HepG2 (cell line): Measurements from ENCODE around the gene SERINC5. TPM values are rescaled to one million over a fixed set of nuclear protein-coding genes. Genes with fewer than 3 reads are reported as not detected.

Source experiments
- HDAC2 ChIP-seq: sonication (generic); formaldehyde crosslinking; IDR thresholded peaks from 2 replicates; pipeline ENCODE4 v1.4.0; 2020; ENCODE audit warnings: missing genetic modification reagents
- STAG1 ChIP-seq: sonication (generic); formaldehyde crosslinking; IDR thresholded peaks from 2 replicates; pipeline ENCODE4 v1.4.0; 2020; ENCODE audit warnings: missing genetic modification reagents
- YEATS4 ChIP-seq: sonication (generic); formaldehyde crosslinking; IDR thresholded peaks from 2 replicates; pipeline ENCODE4 v1.4.0; 2020; ENCODE audit warnings: missing genetic modification reagents, borderline replicate concordance
- ZNF674 ChIP-seq: sonication (generic); formaldehyde crosslinking; IDR thresholded peaks from 2 replicates; pipeline ENCODE4 v1.5.0; 2020; ENCODE audit warnings: low read depth, mild to moderate bottlenecking, missing genetic modification reagents
- ZSCAN29 ChIP-seq: sonication (generic); formaldehyde crosslinking; conservative IDR thresholded peaks from 2 replicates; pipeline ENCODE4 v1.4.0; 2020; ENCODE audit warnings: mild to moderate bottlenecking, missing genetic modification reagents
- polyA plus RNA-seq, 8 experiments: library from polyadenylated mRNA; depleted of rRNA in 3 of 8; stranded (reverse) in 7 of 8; unstranded in 1 of 8; fragments of >200 nt; fragmentation: Illumina TruSeq in 4 of 8; extraction: Trizol in 4 of 8; gene quantifications; 2 replicates each; pipeline versions ENCODE4 v1.2.1 to v1.2.3, GENCODE V29; 2011 to 2016; ENCODE audit warnings: low read depth in 4 of 8, missing spikeins in 1 of 8, mixed read lengths in 1 of 8; ENCODE audit not compliant: insufficient read depth in 1 of 8
- total RNA-seq, 5 experiments: library from RNA; depleted of rRNA; stranded (reverse); fragments of >200 nt; fragmentation: Illumina TruSeq; extraction: Trizol; gene quantifications; 2 replicates each; pipeline ENCODE4 v1.2.3, GENCODE V29; 2016; ENCODE audit warnings: low read depth in 1 of 5
- TF ChIP-seq, protein P1 (sequence below): sonication (generic); formaldehyde crosslinking; IDR thresholded peaks from 2 replicates; pipeline ENCODE4 v1.4.0; 2020; ENCODE audit warnings: low read depth, mild to moderate bottlenecking, missing genetic modification reagents
- TF ChIP-seq, protein P2 (sequence below), 2 experiments: fragments of 450-650 bp in 1 of 2; sonication (generic) in 1 of 2; formaldehyde crosslinking; IDR thresholded peaks; 2 replicates each; pipeline versions ENCODE4 v1.5.0 to v1.8.0; 2020 to 2022; ENCODE audit warnings: mild to moderate bottlenecking in 1 of 2, missing genetic modification reagents in 1 of 2
- TF ChIP-seq, protein P3 (sequence below): sonication (generic); formaldehyde crosslinking; IDR thresholded peaks from 2 replicates; pipeline ENCODE4 v1.4.0; 2020; ENCODE audit warnings: mild to moderate bottlenecking, low read depth, missing genetic modification reagents
- TF ChIP-seq, protein P4 (sequence below): sonication (generic); formaldehyde crosslinking; IDR thresholded peaks from 2 replicates; pipeline ENCODE4 v1.4.0; 2020; ENCODE audit warnings: missing genetic modification reagents

Gene SERINC5
- total and polyA plus RNA-seq, 2 of the 13 experiments (the other 11 are each of a cell fraction or from before 2014, with no cell fraction given) = 17.3 to 22.8 TPM

DNA sequence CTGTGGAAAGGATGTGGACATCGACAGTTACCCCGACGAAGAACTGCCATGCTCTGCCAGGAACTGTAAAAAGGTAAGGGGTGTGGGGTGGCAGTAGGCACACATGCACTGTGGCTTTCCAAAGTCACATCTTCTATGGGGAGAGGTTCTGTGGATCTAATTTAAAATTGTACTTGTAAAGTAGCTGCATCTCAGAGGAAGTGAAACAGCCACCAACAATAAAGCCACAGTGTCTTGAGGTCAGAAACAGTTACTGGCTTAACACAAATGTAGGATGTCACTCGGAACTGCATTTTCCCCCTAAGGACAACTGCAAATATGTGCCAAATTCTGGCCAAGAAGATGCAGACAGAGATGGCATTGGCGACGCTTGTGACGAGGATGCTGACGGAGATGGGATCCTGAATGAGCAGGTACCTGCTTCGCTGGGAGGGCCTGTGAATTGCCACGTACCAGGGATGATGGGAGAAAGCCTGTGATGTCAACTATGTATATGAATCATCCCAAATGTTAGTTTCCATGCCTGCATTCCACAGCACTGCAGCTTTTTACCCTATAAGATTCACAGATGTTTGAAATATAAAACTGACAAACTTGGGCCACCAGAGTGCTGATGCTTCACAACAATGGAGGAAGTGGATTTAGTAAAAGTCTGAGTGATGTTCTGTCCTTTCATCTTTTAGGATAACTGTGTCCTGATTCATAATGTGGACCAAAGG is 185.4 kb downstream of the SERINC5 start (continued):
- TF ChIP-seq, protein P1, sequence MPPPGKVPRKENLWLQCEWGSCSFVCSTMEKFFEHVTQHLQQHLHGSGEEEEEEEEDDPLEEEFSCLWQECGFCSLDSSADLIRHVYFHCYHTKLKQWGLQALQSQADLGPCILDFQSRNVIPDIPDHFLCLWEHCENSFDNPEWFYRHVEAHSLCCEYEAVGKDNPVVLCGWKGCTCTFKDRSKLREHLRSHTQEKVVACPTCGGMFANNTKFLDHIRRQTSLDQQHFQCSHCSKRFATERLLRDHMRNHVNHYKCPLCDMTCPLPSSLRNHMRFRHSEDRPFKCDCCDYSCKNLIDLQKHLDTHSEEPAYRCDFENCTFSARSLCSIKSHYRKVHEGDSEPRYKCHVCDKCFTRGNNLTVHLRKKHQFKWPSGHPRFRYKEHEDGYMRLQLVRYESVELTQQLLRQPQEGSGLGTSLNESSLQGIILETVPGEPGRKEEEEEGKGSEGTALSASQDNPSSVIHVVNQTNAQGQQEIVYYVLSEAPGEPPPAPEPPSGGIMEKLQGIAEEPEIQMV (CRISPR knock-in tag) = no peak
- TF ChIP-seq YEATS4 (CRISPR knock-in tag) = no peak
- TF ChIP-seq, protein P2, sequence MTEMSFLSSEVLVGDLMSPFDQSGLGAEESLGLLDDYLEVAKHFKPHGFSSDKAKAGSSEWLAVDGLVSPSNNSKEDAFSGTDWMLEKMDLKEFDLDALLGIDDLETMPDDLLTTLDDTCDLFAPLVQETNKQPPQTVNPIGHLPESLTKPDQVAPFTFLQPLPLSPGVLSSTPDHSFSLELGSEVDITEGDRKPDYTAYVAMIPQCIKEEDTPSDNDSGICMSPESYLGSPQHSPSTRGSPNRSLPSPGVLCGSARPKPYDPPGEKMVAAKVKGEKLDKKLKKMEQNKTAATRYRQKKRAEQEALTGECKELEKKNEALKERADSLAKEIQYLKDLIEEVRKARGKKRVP (CRISPR knock-in tag; IDR thresholded peaks at IDR 0.05) = no peak
- TF ChIP-seq, protein P3, sequence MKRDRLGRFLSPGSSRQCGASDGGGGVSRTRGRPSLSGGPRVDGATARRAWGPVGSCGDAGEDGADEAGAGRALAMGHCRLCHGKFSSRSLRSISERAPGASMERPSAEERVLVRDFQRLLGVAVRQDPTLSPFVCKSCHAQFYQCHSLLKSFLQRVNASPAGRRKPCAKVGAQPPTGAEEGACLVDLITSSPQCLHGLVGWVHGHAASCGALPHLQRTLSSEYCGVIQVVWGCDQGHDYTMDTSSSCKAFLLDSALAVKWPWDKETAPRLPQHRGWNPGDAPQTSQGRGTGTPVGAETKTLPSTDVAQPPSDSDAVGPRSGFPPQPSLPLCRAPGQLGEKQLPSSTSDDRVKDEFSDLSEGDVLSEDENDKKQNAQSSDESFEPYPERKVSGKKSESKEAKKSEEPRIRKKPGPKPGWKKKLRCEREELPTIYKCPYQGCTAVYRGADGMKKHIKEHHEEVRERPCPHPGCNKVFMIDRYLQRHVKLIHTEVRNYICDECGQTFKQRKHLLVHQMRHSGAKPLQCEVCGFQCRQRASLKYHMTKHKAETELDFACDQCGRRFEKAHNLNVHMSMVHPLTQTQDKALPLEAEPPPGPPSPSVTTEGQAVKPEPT = no peak
- TF ChIP-seq STAG1 (CRISPR knock-in tag) = no peak
- no peak for TF ChIP-seq ZSCAN29
- TF ChIP-seq HDAC2 (CRISPR knock-in tag) = no peak
- TF ChIP-seq ZNF674 (CRISPR knock-in tag) = no peak
- TF ChIP-seq, protein P4, sequence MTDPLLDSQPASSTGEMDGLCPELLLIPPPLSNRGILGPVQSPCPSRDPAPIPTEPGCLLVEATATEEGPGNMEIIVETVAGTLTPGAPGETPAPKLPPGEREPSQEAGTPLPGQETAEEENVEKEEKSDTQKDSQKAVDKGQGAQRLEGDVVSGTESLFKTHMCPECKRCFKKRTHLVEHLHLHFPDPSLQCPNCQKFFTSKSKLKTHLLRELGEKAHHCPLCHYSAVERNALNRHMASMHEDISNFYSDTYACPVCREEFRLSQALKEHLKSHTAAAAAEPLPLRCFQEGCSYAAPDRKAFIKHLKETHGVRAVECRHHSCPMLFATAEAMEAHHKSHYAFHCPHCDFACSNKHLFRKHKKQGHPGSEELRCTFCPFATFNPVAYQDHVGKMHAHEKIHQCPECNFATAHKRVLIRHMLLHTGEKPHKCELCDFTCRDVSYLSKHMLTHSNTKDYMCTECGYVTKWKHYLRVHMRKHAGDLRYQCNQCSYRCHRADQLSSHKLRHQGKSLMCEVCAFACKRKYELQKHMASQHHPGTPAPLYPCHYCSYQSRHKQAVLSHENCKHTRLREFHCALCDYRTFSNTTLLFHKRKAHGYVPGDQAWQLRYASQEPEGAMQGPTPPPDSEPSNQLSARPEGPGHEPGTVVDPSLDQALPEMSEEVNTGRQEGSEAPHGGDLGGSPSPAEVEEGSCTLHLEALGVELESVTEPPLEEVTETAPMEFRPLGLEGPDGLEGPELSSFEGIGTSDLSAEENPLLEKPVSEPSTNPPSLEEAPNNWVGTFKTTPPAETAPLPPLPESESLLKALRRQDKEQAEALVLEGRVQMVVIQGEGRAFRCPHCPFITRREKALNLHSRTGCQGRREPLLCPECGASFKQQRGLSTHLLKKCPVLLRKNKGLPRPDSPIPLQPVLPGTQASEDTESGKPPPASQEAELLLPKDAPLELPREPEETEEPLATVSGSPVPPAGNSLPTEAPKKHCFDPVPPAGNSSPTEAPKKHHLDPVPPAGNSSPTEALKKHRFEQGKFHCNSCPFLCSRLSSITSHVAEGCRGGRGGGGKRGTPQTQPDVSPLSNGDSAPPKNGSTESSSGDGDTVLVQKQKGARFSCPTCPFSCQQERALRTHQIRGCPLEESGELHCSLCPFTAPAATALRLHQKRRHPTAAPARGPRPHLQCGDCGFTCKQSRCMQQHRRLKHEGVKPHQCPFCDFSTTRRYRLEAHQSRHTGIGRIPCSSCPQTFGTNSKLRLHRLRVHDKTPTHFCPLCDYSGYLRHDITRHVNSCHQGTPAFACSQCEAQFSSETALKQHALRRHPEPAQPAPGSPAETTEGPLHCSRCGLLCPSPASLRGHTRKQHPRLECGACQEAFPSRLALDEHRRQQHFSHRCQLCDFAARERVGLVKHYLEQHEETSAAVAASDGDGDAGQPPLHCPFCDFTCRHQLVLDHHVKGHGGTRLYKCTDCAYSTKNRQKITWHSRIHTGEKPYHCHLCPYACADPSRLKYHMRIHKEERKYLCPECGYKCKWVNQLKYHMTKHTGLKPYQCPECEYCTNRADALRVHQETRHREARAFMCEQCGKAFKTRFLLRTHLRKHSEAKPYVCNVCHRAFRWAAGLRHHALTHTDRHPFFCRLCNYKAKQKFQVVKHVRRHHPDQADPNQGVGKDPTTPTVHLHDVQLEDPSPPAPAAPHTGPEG (CRISPR knock-in tag) = no peak
